Tibial nerve (tissue), 4 donors: ENCODE results near the gene PPP2R3A.

Experiments
- CTCF ChIP-seq, 5 experiments: fragments of 200-600 bp in 3 of 5; fragments of 450-650 bp in 2 of 5; sonication (generic) in 3 of 5; IDR thresholded peaks; one replicate each; pipeline ENCODE4 v1.5.1; 2016 to 2019; ENCODE audit warnings: antibody characterized with exemption in 5 of 5, mild to moderate bottlenecking in 3 of 5, moderate library complexity in 2 of 5
- EP300 ChIP-seq, 2 donors: sonication (generic); formaldehyde crosslinking; IDR thresholded peaks; one replicate each; pipeline ENCODE4 v1.6.1; 2017; ENCODE audit warnings: antibody characterized with exemption in 2 of 2, mild to moderate bottlenecking in 1 of 2
- POLR2A ChIP-seq, 2 donors: fragments of 450-650 bp; IDR thresholded peaks; one replicate each; pipeline ENCODE4 v1.6.1; 2017; ENCODE audit warnings: antibody characterized with exemption in 2 of 2, mild to moderate bottlenecking in 2 of 2, moderate library complexity in 2 of 2

GRCh38 chr3:136142592-136142991, 177.1 kb downstream of the PPP2R3A start:
- no peak for TF ChIP-seq CTCF (IDR thresholded peaks at IDR 0.05)
- no peak for TF ChIP-seq POLR2A (IDR thresholded peaks at IDR 0.05)
- TF ChIP-seq EP300 (IDR thresholded peaks at IDR 0.05) = no peak
